Activated naive CD8-positive, alpha-beta T cell treated with anti-CD3 and anti-CD28 coated beads for 36 hours (primary cell): ENCODE measurements around the gene NUDCD3. TPM values are rescaled to one million over a fixed set of nuclear protein-coding genes. Genes with fewer than 3 reads are reported as not detected.

Source experiments
- DNase-seq: peaks from one replicate; pipeline ENCODE4 v3.0.0; 2021
- H3K27ac Mint-ChIP-seq: one replicate; pipeline ENCODE4 v1.8.0; 2022; ENCODE audit warnings: mild to moderate bottlenecking, moderate library complexity, mixed read lengths
- H3K27me3 Mint-ChIP-seq: one replicate; pipeline ENCODE4 v1.8.0; 2022; ENCODE audit warnings: mild to moderate bottlenecking, mixed read lengths
- H3K36me3 Mint-ChIP-seq: one replicate; pipeline ENCODE4 v1.8.0; 2021; ENCODE audit warnings: mild to moderate bottlenecking, mixed read lengths
- H3K4me1 Mint-ChIP-seq: one replicate; pipeline ENCODE4 v1.8.0; 2021; ENCODE audit warnings: mixed read lengths
- H3K4me3 Mint-ChIP-seq: one replicate; pipeline ENCODE4 v1.8.0; 2022; ENCODE audit warnings: mild to moderate bottlenecking, moderate library complexity, mixed read lengths
- H3K9me3 Mint-ChIP-seq: one replicate; pipeline ENCODE4 v1.8.0; 2022; ENCODE audit warnings: mixed read lengths
- total RNA-seq, 2 experiments: library from RNA; stranded (reverse); gene quantifications; one replicate each; pipeline ENCODE4 v1.2.3, GENCODE V29; 2021

The NUDCD3 gene
- total RNA-seq, 2 experiments from 2014 or later: 94.9 to 96.9 TPM

- no peak overlapping the region for H3K4me3 Mint-ChIP-seq
- DNase-seq: no peak
- H3K9me3 Mint-ChIP-seq: peaks cover 14% of the 10 kb centered on the region
- H3K4me1 Mint-ChIP-seq: no peaks in the 10 kb centered on the region
- H3K27me3 Mint-ChIP-seq: peaks cover 3% of the 10 kb centered on the region
- no peaks in the 10 kb centered on the region for H3K36me3 Mint-ChIP-seq
- no peak overlapping the region for H3K27ac Mint-ChIP-seq
Observed at GRCh38 chr7:44334734-44335097, 155.7 kb downstream of the NUDCD3 start.

GRCh38 chr7:44333911-44334733 is 156.3 kb downstream of the NUDCD3 start:
- Mint-ChIP-seq H3K4me1 (no peaks in the 10 kb centered on the region), H3K9me3 (peaks cover 12% of the 10 kb centered on the region), H3K27ac (no peak overlapping the region), H3K4me3 (no peak overlapping the region), H3K27me3 (peaks cover 3% of the 10 kb centered on the region), H3K36me3 (no peaks in the 10 kb centered on the region)
- DNase-seq: no peak

- DNase-seq: no peak
- H3K36me3 Mint-ChIP-seq: no peaks in the 10 kb centered on the region
- H3K4me1 Mint-ChIP-seq: no peaks in the 10 kb centered on the region
- H3K4me3 Mint-ChIP-seq: no peak overlapping the region
- peaks cover 6% of the 10 kb centered on the region for H3K9me3 Mint-ChIP-seq
- no peak overlapping the region for H3K27ac Mint-ChIP-seq
- H3K27me3 Mint-ChIP-seq: peaks cover 5% of the 10 kb centered on the region
Observed at GRCh38 chr7:44331682-44332081, 158.8 kb downstream of the NUDCD3 start.

GRCh38 chr7:44330331-44330730 is 160.1 kb downstream of the NUDCD3 start:
- Mint-ChIP-seq H3K27ac (no peak overlapping the region), H3K36me3 (peaks cover 2% of the 10 kb centered on the region), H3K27me3 (peaks cover 13% of the 10 kb centered on the region), H3K4me3 (no peak overlapping the region), H3K4me1 (peaks cover 4% of the 10 kb centered on the region), H3K9me3 (no peaks in the 10 kb centered on the region)
- no peak for DNase-seq

GRCh38 chr7:44329888-44330287 is 160.6 kb downstream of the NUDCD3 start:
- Mint-ChIP-seq H3K4me3 (no peak overlapping the region), H3K9me3 (no peaks in the 10 kb centered on the region), H3K36me3 (peaks cover 2% of the 10 kb centered on the region), H3K27me3 (peaks cover 13% of the 10 kb centered on the region), H3K4me1 (peaks cover 4% of the 10 kb centered on the region), H3K27ac (no peak overlapping the region)
- DNase-seq: no peak

Other genes with a start within 250 kb of the NUDCD3 start
- gene CAMK2B, start 165.1 kb downstream of the NUDCD3 start, total RNA-seq: under 1 TPM; 0.62 to 0.97 TPM
- gene NPC1L1, start 50.7 kb upstream of the NUDCD3 start, total RNA-seq: not detected
- 100 to 1,000 TPM; 142 to 154 TPM for gene DDX56, start 83.2 kb upstream of the NUDCD3 start, total RNA-seq
- 10 to 100 TPM; 70.3 to 70.8 TPM for gene TMED4, start 91.6 kb upstream of the NUDCD3 start, total RNA-seq
- 10 to 100 TPM; 75.8 to 77.9 TPM for gene OGDH, start 116.0 kb upstream of the NUDCD3 start, total RNA-seq